A673 (cell line): ENCODE results near the gene BCAT1. TPM values are rescaled to one million over a fixed set of nuclear protein-coding genes. Genes with fewer than 3 reads are reported as not detected.

ENCODE experiments used
- BruUV-seq: library from RNA; stranded (reverse); fragments of 400-500 nt; replicated peaks from 2 replicates; lab custom pipeline; 2021; lab: Mats Ljungman, UMichigan
- CTCF ChIA-PET: fragments of 300-600 bp; sonication (Branson Sonifier 250); formaldehyde crosslinking; loops from one replicate; lab custom pipeline; 2022; ENCODE audit warnings: antibody characterized with exemption; lab: Charles Lee
- POLR2A ChIA-PET: fragments of 300-600 bp; sonication (Branson Sonifier 250); formaldehyde crosslinking; loops from one replicate; lab custom pipeline; 2022; ENCODE audit warnings: antibody characterized with exemption; ENCODE audit not compliant: low non-redundant PET; lab: Charles Lee
- DNase-seq: peaks from one replicate; pipeline ENCODE4 v3.0.0-alpha.2; 2015; ENCODE audit warnings: low spot score
- H3K27ac ChIP-seq: fragments of 200-600 bp; sonication (generic); 2 replicates; pipeline ENCODE4 v1.5.1; 2016; ENCODE audit warnings: mixed run types, low read depth, mild to moderate bottlenecking, mixed read lengths, antibody characterized with exemption, low read length; ENCODE audit not compliant: poor library complexity, severe bottlenecking
- H3K27me3 ChIP-seq: fragments of 200-600 bp; sonication (generic); replicated peaks from 2 replicates; pipeline ENCODE4 v1.6.1; 2017; ENCODE audit warnings: mixed run types, low read depth, mild to moderate bottlenecking, mixed read lengths, antibody characterized with exemption, low read length; ENCODE audit not compliant: insufficient read depth, poor library complexity
- H3K36me3 ChIP-seq: fragments of 200-600 bp; sonication (generic); 2 replicates; pipeline ENCODE4 v1.6.1; 2016; ENCODE audit warnings: mixed run types, mild to moderate bottlenecking, mixed read lengths, antibody characterized with exemption, low read length; ENCODE audit not compliant: insufficient read depth, poor library complexity, severe bottlenecking
- H3K4me1 ChIP-seq: fragments of 200-600 bp; sonication (generic); 2 replicates; pipeline ENCODE4 v1.6.1; 2017; ENCODE audit warnings: mixed run types, mild to moderate bottlenecking, mixed read lengths, antibody characterized with exemption, low read length; ENCODE audit not compliant: insufficient read depth, poor library complexity, severe bottlenecking
- H3K4me3 ChIP-seq: fragments of 200-600 bp; sonication (generic); 2 replicates; pipeline ENCODE4 v1.5.1; 2016; ENCODE audit warnings: low read depth, mixed run types, mild to moderate bottlenecking, mixed read lengths, low read length; ENCODE audit not compliant: poor library complexity, severe bottlenecking
- H3K9me3 ChIP-seq: fragments of 200-600 bp; sonication (generic); 2 replicates; pipeline ENCODE4 v1.6.1; 2016; ENCODE audit warnings: mixed run types, low read depth, mild to moderate bottlenecking, mixed read lengths, antibody characterized with exemption, low read length; ENCODE audit not compliant: poor library complexity, severe bottlenecking
- CTCF ChIP-seq: fragments of 300-800, 200-600 bp; sonication (generic); conservative IDR thresholded peaks from 2 replicates; pipeline ENCODE4 v1.5.1; 2017; ENCODE audit warnings: low read depth, mild to moderate bottlenecking, antibody characterized with exemption, low read length, moderate library complexity, mixed read lengths
- EZH2 ChIP-seq: fragments of 200-600 bp; sonication (generic); IDR thresholded peaks from 2 replicates; pipeline ENCODE4 v1.6.1; 2017; ENCODE audit warnings: borderline replicate concordance, low read depth, mild to moderate bottlenecking, mixed read lengths, antibody characterized with exemption, low read length; ENCODE audit not compliant: poor library complexity, severe bottlenecking
- intact Hi-C: fragments of 100-400 bp; cut with micrococcal nuclease; formaldehyde crosslinking; loops from one replicate; pipeline ENCODE4 v1.10.0; 2022; ENCODE audit not compliant: unreplicated experiment
- total RNA-seq: library from RNA; stranded (reverse); gene quantifications from 2 replicates; pipeline ENCODE4 v1.2.3, GENCODE V29; 2021

Gene BCAT1
- total RNA-seq, 1 experiment from 2014 or later = 195 TPM

GRCh38 chr12:24955853-24956252 lies 7.0 kb upstream of the BCAT1 start:
- Histone ChIP-seq H3K36me3 (no peaks in the 10 kb centered on the region), H3K4me3 (no peak overlapping the region), H3K27ac (no peak overlapping the region), H3K4me1 (no peaks in the 10 kb centered on the region), H3K9me3 (no peaks in the 10 kb centered on the region), H3K27me3 (no peaks in the 10 kb centered on the region)
- ChIA-PET POLR2A (no interaction called here), CTCF (no interaction called here)
- DNase-seq = no peak
- intact Hi-C loops = no loop called here
- TF ChIP-seq EZH2 = no peak
- BruUV-seq = no TSS peak

GRCh38 chr12:24955389-24955788 lies 6.5 kb upstream of the BCAT1 start:
- H3K9me3 ChIP-seq = no peaks in the 10 kb centered on the region
- BruUV-seq = no TSS peak
- CTCF ChIA-PET = no interaction called here
- H3K4me3 ChIP-seq = no peak overlapping the region
- TF ChIP-seq CTCF (no peak), EZH2 (no peak)
- DNase-seq = no peak
- no peaks in the 10 kb centered on the region for H3K27me3 ChIP-seq
- no peaks in the 10 kb centered on the region for H3K36me3 ChIP-seq
- no peaks in the 10 kb centered on the region for H3K4me1 ChIP-seq
- POLR2A ChIA-PET = no interaction called here
- no peak overlapping the region for H3K27ac ChIP-seq
- intact Hi-C loops = no loop called here

GRCh38 chr12:24954261-24954660 lies 5.4 kb upstream of the BCAT1 start:
- Histone ChIP-seq H3K9me3 (no peaks in the 10 kb centered on the region), H3K4me1 (peaks cover 6% of the 10 kb centered on the region), H3K36me3 (no peaks in the 10 kb centered on the region), H3K27me3 (no peaks in the 10 kb centered on the region), H3K4me3 (no peak overlapping the region), H3K27ac (no peak overlapping the region)
- BruUV-seq = no TSS peak
- TF ChIP-seq EZH2 (no peak), CTCF (no peak)
- no peak for DNase-seq
- CTCF ChIA-PET = no interaction called here
- POLR2A ChIA-PET = no interaction called here
- intact Hi-C loops = no loop called here

- intact Hi-C loops = no loop called here
- Histone ChIP-seq H3K27me3 (no peaks in the 10 kb centered on the region), H3K36me3 (no peaks in the 10 kb centered on the region), H3K4me1 (peaks cover 7% of the 10 kb centered on the region), H3K4me3 (no peak overlapping the region), H3K9me3 (no peaks in the 10 kb centered on the region), H3K27ac (no peak overlapping the region)
- no peak for DNase-seq
- BruUV-seq = no TSS peak
- ChIA-PET CTCF (interaction anchor here (0.6 to 0.7 kb wide), 2 partner anchors 57 to 1749 kb away, joined by 5 to 12 read pairs; no protein-coding TSS in a partner anchor), POLR2A (no interaction called here)
- TF ChIP-seq CTCF (no peak), EZH2 (no peak)
Observed at GRCh38 chr12:24952389-24952788, 3.5 kb upstream of the BCAT1 start.
